Measurements from ENCODE around the gene NGLY1.

GRCh38 chr3:25821746-25822573 lies 38.7 kb upstream of the NGLY1 start:
- TF ChIP-seq CTCF (IDR thresholded peaks at IDR 0.05): no peak
- TF ChIP-seq POLR2A (IDR thresholded peaks at IDR 0.05; ENCODE audit: low read depth): no peak
- no peak for TF ChIP-seq POLR2AphosphoS5 (IDR thresholded peaks at IDR 0.05)
